Fibroblast of skin of abdomen (primary cell): ENCODE data around the gene ATP8A1.

Experiments
- DNase-seq: peaks from one replicate; pipeline ENCODE4 v3.0.0-alpha.2; 2013

Gene ATP8A1

DNA sequence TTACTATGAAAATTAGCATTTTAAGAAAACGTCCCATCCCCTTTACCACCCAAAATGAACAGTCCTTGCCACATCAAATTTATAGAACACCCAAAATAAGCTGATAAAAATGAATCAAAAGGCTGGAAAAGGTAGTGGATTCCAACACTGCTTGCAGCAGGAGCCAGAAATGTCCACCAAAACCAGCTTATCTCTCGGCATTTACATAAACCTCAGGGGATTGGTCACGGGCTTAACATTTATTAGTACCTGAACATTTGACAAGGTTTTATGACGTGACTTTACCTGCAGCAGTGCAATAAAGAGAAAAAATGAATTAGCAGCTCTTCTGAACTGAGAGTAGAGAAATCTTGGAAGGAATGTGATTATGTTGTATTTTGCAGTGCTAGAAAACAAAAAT is 31.6 kb downstream of the ATP8A1 start:
- no peak for DNase-seq

DNA sequence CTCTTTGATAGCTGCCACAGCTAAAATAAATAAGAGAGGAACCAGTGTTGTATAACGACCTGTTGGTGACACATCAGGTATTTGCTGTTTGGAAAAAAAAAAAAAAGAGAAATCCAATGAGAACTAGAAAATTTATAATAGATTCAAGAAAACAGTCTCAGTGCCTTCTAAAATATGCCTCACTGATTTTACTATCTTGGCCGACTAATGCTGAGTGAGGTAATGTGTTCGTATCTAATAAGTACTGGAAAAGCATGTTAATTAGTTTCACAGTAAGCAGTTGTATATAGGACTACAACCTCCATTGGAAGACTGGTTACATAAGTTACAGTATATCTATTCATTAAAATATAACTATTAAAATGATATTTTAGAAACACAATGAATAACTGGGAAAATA is 32.4 kb downstream of the ATP8A1 start:
- DNase-seq = no peak

DNA sequence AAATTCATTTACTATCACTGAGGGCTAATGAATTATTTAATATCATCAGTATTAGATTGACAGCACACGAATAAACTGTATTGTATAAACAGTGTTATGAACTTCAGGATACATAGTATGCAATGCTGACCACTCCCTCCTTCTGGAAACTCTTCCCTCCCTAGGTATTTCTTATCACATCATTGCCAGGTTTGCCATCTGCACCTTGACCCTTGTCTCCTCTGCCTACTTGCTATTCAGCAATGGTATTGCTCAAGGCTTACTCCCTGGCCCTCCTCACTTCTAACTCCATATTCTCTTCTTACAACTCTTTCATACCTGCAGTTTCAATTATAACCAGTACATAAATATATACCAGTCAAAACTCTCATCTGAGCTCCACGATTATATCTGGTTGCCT is 38.9 kb downstream of the ATP8A1 start:
- no peak for DNase-seq

DNA sequence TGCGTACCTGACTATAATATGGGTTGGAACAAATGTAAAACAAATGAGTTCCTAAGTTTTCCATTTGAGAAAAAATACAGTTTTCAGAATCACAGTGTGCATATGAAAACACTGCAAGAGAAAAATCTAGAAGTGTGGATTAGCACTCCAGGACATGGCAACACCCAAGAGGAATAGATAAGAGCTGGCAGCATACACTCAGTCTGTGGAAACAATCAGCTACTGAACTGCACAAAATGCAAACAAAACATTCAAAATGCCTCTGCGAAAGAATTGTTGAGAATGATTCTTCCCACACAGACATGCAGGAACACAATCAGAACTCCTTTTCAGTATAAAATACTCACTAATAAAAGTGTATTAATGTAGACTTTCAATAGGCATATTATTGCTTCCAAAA is 39.9 kb downstream of the ATP8A1 start:
- DNase-seq = no peak

DNA sequence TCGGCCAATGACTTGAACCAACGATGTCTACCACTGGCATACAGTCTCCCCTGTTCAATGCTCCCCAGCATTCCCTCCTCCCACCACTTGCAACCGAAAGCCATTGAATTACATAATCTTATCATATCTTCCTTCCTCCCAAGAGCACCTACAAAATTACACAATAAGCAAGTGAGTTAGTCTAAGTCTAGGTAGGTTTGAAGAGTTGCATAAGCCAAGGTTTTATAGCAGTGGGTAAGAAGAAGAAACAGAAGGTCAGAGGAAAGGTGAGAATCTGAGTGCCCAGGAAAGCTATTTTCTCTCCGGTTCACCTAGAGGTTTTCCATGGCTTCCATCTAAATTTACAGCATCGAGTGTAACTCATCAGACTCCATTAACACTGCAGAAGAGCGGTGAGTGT is 40.3 kb downstream of the ATP8A1 start:
- DNase-seq = no peak

DNA sequence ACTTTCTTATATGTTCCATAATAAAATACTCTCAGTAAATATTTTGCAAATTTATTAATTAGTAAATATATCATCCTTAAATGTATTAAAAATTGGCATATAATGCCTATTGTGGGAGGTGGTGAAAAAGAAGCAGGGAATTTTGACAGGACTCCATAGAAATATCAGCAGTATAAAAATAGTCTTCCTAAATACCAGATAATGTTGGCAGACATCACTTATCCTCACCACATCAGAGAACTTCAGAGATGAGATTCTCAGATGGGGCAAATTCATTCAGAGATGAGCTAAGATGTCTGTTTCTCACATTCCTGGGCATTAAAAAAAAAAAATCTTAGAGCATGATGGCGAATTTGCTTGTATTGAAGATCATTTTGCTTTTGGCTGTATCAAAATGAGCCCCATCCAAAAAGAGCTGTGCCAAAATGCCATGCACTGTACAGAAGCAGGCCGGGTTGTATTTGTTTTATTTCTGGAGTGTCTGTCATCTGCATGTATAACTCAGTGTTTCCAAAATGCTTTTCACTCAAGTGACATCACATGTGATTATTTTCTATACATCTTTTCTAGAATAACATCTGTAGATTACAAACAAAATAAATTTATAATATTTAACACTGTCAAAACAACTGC is 41.7 kb downstream of the ATP8A1 start:
- DNase-seq = no peak

DNA sequence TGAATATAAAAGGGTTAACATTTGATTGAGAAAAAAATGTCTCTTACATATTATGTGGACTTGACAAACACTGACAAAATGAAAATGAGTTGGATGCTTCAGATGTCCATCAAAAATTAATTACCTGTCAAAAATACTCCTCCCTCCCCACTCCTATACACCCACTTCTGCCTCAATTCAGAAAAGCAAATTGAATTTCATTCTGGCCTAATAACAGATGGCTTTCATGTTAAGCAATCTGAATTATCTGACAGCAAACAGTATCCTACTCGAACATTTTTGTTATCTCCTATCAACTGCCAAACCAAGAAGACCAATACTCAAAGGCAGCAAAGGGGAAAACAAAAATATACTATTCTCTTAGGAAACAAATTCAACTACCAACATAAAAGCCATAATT is 44.0 kb downstream of the ATP8A1 start:
- DNase-seq = no peak

DNA sequence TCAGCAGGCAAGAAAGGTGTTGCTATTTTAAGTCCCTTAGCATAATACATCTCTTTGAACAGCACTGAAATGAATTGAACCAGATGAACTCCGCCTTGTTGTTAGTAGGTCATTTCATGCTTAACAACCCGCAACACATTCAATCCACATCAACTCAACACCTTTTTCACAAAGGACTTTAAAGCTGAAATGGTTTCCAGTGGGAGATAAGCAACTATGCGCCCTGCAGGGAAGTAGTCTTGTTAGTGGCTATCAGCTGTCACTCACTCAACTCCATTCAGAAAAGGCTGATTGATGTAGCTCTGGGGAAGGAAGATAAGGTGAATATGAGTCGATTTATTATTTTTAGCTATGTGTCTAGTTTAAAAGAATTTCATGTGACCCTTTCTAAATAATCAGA is 46.0 kb downstream of the ATP8A1 start:
- no peak for DNase-seq

DNA sequence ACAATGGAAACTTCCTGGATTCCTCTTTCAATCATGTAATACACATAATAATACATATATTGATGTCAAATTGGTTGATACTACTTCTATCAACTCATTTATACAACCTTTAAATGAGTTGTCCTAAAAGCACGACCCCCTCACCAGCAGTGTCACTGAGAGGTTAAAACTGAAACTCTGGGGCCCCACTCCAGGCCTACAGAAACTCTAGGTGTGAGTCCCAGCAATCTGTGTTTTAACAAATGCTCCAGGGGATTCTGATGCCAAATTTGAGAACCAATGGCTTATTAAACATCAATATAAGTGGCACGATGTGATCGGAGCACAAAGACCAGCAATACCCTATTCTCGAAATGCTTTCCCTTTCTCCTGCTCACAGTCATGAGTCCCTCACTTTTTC is 47.9 kb downstream of the ATP8A1 start:
- DNase-seq = no peak

DNA sequence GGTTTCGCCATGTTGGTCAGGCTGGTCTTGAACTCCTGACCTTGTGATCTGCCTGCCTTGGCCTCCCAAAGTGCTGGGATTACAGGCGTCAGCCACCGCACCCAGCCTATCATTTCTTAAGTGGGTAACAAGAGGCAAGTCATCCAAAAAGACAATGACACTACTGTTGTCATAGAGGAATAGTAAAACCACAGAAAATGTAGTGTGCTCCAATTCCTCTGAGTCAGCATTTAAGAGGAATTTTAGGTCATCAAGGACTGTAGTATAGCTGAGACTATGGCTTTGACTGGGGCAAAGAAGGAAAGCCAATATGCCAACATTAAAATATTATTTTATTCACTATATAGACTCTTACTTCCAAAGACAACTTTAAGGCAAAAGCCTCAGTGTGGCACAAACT is 48.4 kb downstream of the ATP8A1 start:
- DNase-seq = no peak

DNA sequence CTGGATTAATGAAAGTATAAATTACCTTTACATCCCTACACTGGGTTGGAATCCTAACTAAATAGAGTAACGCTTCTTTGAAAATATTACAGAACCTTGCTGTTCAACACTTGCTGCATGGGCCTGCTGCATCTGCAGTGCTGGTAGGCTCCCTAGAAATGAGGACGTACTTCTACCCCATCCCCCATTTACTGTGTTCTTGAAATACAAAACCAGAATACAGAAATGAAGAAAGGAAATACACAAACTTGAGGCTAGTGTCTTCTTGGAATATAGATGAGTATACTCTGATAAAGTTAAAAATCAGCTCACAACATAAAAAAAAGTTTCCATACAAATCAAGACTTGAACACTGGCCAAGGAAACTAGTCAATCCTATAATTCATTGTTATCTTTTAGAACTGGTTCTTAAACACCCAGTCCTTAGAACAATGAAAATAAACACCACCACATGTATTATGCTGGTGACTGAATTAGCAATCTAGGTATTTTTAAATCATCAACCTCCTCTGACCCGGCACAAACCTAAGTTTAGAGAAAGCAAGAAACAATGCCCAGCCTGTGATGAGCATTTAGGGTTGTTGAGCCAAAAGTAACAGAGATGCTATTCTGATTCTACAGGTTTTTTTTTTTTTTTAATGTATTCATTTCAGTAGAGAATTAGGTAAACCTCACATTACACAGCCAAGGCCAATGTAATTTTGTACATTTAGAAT is 49.7 kb downstream of the ATP8A1 start:
- no peak for DNase-seq

DNA sequence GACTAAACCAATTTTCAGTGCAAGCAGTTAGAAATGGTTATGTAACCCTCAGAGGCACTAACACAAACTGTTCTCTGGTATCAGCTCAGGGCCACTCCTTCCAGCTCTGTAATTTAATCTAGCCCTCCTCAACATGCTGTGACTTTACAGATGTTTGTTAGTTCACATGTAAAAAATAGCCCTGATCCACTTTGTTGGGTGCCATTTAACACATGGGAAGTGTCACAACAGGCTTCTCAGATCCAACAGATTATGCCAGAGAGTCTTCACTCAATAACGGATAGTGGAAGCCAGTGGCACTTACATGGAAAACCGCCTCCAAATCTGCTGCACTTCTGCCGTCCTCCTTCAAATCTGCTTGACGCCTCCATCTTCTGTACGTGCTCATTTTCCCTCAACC is 51.6 kb downstream of the ATP8A1 start:
- no peak for DNase-seq

DNA sequence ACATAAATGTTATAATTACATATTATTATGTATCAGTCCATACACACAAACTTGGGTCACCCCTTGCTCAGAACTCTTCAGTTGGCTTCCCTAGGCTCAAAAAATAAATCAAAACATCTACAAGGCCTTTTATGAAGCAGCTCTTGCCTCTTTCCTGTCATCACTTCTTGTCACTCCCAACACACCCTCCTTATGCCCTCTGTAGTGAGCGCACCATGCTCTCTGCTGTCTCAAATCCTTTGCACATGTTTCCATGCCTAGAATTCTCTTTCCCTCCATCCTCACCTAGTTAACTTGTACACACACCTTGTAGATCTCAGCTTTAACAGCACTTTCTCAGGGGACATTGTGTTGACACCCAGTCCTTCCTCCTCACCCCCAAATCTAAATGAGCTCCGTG is 53.0 kb downstream of the ATP8A1 start:
- DNase-seq = no peak

DNA sequence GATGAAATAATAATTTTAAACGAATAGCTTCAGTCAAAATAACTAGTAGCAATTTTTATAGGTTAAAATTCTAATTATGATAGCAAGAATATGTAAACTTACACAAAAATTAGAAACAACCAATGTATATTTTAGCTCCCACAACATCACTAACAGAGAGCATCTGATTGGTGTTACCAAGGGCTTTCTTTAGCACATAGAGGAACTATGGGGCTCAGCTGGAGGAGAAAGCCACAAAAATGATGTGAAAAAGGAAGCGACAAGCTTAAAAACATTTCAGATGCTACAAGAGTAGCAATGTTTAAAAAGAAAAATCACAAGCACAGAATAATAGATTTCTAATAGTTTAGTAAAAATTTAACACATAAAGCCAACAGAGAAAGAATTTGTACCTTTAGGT is 56.3 kb downstream of the ATP8A1 start:
- DNase-seq = no peak

DNA sequence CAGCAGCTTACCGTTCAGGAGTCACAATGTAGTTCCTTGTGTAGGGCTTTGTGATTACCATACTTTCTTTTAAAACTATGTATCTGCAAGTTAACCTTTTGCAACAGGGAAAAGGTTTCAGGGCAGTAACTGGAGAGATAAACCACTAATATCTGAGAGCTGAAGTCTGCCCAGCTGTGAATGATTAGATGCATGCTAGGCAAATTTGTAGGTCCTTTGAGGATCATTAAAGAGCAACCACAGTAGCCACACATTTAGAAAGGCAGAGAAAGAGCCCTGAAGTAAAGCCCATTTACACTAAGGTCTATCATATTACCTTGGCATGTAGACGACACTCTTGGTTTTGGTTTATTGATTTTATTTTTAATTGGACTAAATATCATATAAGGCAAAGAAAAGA is 60.0 kb downstream of the ATP8A1 start:
- DNase-seq = peak; percentile 1

DNA sequence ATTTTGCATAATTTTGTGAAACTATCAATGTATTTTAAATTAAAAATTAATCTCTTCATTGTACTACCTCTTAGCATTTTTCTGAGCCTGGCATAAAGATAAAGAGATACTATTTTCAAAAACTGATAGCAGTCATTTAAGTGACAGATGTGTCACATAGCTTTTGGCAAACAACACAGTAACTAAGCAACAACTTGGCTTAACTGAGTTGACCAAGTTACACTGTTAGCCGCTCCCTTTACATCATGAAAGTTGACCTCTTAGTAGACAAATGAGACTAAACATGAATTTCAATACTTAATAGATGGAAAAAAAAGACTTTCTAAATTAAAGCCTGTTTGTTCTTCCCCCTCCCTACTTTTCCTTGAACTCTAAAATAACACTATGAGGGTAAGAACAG is 62.0 kb downstream of the ATP8A1 start:
- no peak for DNase-seq

DNA sequence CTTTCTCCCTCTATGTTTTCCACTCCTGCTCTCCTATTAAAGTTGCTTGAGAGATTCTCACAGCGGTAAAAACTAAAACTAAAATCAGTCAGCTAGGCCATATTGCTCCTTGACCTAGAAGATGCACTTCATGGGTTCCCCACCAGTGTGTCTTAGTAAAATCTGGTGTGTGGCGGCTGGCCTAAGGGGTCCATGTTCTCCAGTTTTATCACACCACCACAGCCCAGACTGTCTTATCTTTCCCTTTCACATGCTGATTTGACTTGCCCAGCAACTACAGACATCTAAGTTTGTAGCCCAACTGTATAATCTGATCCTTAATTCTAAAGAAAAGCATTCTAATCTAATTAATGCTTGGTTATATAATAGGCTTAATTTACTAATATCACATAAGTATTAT is 68.0 kb downstream of the ATP8A1 start:
- no peak for DNase-seq

DNA sequence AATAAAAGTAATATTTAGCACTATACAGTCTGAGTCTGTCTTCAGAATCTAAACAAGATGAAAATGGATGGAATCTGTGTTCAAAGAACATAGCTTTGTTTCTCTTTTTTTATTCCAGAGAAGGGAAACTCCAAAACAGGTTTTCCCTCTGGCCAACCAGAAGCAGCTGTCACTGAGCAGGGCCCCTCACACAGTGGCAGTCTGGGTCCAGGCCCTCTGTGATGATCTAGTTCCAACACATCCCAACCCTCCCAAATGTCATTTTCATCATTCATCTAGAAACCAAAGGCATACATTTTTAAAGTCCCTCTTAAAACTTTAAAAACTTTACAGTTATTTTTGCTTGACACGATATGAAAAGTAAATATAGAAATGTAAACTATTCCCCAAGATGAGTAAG is 70.1 kb downstream of the ATP8A1 start:
- no peak for DNase-seq

DNA sequence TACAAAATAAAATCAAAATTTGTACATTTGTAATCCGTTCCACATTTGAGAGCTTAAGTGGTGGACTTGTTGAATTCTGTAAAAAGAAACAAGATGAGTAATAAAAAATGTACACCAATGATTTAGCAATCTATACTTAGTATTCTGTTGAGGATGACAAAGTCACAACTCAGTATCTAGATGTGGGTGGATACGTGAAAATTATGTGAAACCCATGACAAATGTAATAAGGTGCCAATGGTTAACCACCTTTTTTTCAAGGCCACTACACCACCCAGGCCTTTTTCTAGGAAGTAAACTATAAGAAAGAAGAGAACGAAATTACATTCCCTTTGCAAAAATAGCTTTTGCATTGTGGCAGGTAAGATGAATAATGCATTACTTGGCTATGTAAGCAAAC is 77.0 kb downstream of the ATP8A1 start:
- no peak for DNase-seq

DNA sequence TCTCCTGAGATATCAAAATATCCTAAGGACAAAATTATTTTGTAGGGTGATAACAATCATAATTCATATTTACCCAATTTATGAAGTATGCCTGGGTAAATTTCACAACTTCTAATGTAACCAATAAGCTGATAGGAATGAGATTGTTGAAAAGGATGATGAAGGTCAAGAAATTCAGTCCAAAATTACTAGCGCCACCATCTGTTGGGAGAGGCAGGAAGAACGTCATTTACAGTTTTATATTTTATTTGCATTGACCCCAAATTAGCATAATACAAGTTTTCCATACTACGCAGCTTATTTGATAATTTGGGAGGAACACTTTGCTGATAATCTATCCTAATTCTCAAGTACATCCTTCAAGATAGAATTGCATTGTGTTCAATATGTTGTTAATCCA is 78.7 kb downstream of the ATP8A1 start:
- DNase-seq = no peak

DNA sequence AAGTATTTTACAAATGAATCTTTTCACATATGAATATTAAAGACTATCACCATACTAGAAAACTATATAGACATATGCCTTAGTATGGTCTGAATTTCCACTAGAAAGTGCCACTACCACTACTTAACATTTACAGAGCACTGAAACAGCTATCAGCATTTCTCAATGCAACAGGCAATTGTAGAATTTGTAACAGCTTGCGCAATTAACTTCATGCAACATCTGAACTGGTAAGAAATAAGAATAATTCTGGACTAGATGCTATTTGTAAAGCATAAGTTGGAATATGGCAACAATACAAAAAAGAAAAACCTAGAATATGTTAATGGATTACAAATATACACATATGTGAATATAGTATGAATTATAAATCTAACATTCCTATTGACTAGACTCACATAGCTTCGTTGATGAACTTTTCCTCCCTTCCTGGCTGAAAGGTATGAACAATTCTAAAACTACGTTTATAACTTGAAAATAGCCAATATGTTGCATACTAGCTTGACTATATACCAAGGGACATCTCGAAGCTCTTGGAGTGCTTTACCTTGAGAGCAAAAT is 82.0 kb downstream of the ATP8A1 start:
- no peak for DNase-seq

DNA sequence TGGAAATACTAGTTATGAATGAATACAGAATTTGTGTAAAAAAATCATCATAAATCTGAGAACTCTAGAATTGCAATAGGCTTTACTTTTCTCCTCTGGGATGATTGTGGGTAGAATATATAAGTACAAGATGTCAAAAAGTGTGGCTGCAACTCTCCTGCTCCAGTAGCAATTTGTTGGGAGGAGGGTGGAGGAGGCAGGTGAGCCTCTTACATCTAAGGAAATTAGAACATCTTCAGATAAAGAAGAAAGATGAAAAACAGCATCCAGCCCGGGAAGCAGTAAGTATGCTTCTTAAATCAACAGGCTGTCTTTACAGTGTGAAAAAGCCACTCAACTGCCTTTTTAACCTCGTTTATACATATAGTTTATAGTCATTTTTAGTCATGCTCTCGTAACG is 83.7 kb downstream of the ATP8A1 start:
- DNase-seq = no peak

DNA sequence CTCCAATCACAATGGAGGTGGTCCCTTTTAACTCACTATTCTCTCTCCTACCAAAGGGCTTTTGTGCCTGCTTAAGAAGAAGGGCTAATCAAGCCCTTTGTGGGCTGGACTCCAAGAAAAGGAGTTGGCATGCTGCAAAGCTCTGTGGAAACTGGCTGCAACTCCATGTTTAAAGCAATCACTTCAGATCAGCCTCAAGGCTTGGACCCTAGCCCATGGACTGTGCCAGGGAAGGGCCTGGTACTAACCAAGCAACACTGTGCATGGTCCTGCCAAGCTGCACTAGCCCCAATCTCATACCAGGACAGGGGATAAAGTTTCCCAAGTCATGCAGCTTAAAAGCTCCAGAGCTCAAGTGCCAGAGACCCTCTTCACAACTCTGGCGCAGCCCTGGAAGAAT is 86.7 kb downstream of the ATP8A1 start:
- no peak for DNase-seq

DNA sequence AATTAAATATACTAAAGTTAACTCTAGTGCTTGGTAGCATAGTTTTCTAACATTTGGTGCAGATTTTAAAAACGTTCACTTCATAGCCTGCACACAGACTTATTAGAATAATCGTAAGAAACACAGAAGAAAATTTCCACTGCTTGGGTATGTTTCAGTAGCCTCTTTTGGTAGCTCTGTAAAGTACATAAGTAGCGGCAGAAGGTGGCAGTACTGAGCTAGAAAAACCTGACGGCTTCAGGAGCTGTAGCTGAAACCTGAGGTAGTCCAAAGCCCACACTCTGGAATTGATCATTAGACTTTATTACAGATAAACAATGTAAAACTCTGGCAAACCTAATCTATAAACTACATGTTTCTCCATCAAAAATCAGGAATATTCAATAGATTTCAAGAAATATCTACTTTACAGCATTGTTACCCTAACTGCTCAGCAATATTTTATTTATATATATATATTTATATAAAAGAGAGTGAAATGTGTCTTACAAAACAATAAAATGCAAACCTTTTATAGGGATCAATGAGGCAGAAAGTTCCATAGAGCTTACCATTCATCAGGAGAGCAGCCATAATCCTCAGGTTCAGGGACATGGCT is 88.2 kb downstream of the ATP8A1 start:
- peak; percentile 62 for DNase-seq
